Measurements from ENCODE around the gene FCGBP. TPM values are rescaled to one million over a fixed set of nuclear protein-coding genes. Genes with fewer than 3 reads are reported as not detected.
"Not testable (repeated sequence)": the region's sequence is repeated elsewhere in the genome, so short reads cannot be mapped to it uniquely, and the experiment has no call there.

The FCGBP gene
- total RNA-seq, 1 donor from 2014 or later: 95.3 TPM

GRCh38 chr19:39967561-39967960 is 33.1 kb upstream of the FCGBP start:
- ATAC-seq (no peak), DNase-seq (no peak)
- Histone ChIP-seq H3K27me3 (ENCODE audit: low read depth) (no peaks in the 10 kb centered on the region), H3K27ac (no peak overlapping the region), H3K9me3 (no peaks in the 10 kb centered on the region), H3K4me3 (no peak overlapping the region), H3K36me3 (peaks cover 6% of the 10 kb centered on the region), H3K4me1 (peaks cover 20% of the 10 kb centered on the region)
- intact Hi-C loops (cut with DNase I): no loop called here
- TF ChIP-seq CTCF (IDR thresholded peaks at IDR 0.05): no peak

GRCh38 chr19:39966617-39967016 is 32.2 kb upstream of the FCGBP start:
- no peaks in the 10 kb centered on the region for H3K36me3 ChIP-seq
- no peaks in the 10 kb centered on the region for H3K27me3 ChIP-seq (ENCODE audit: low read depth)
- H3K9me3 ChIP-seq: no peaks in the 10 kb centered on the region
- H3K4me1 ChIP-seq: peaks cover 10% of the 10 kb centered on the region
- intact Hi-C loops (cut with DNase I): no loop called here
- H3K27ac ChIP-seq: no peak overlapping the region
- TF ChIP-seq CTCF (IDR thresholded peaks at IDR 0.05): no peak
- no peak for DNase-seq
- no peak overlapping the region for H3K4me3 ChIP-seq
- ATAC-seq: no peak

- no peaks in the 10 kb centered on the region for H3K9me3 ChIP-seq
- no peak for ATAC-seq
- H3K4me1 ChIP-seq: no peaks in the 10 kb centered on the region
- TF ChIP-seq CTCF (IDR thresholded peaks at IDR 0.05): no peak
- H3K36me3 ChIP-seq: no peaks in the 10 kb centered on the region
- H3K27me3 ChIP-seq (ENCODE audit: low read depth): no peaks in the 10 kb centered on the region
- intact Hi-C loops (cut with DNase I): no loop called here
- H3K27ac ChIP-seq: no peak overlapping the region
- DNase-seq: no peak
- no peak overlapping the region for H3K4me3 ChIP-seq
Measured at GRCh38 chr19:39963898-39964297, 29.5 kb upstream of the FCGBP start.

GRCh38 chr19:39959407-39959806 is 25.0 kb upstream of the FCGBP start:
- intact Hi-C loops (cut with DNase I); H3K9me3 ChIP-seq; H3K4me3 ChIP-seq; ATAC-seq; H3K4me1 ChIP-seq; H3K36me3 ChIP-seq; H3K27me3 ChIP-seq (ENCODE audit: low read depth); H3K27ac ChIP-seq; DNase-seq: not testable (repeated sequence)

GRCh38 chr19:39958942-39959341 is 24.5 kb upstream of the FCGBP start:
- H3K4me1 ChIP-seq; H3K27ac ChIP-seq; ATAC-seq; H3K9me3 ChIP-seq; intact Hi-C loops (cut with DNase I); DNase-seq; H3K4me3 ChIP-seq; H3K36me3 ChIP-seq; H3K27me3 ChIP-seq (ENCODE audit: low read depth): not testable (repeated sequence)

- DNase-seq: not testable (repeated sequence)
Measured at GRCh38 chr19:39957886-39958285, 23.5 kb upstream of the FCGBP start.

GRCh38 chr19:39953915-39954314 is 19.5 kb upstream of the FCGBP start:
- H3K36me3 ChIP-seq: no peaks in the 10 kb centered on the region
- ATAC-seq (no peak), DNase-seq (no peak)
- no peaks in the 10 kb centered on the region for H3K9me3 ChIP-seq
- no peak for TF ChIP-seq CTCF (IDR thresholded peaks at IDR 0.05)
- peaks cover 3% of the 10 kb centered on the region for H3K27me3 ChIP-seq (ENCODE audit: low read depth)
- intact Hi-C loops (cut with DNase I): no loop called here
- H3K4me1 ChIP-seq: peaks cover 14% of the 10 kb centered on the region
- H3K27ac ChIP-seq: no peak overlapping the region
- no peak overlapping the region for H3K4me3 ChIP-seq

More at GRCh38 chr19:39957886-39958285, 23.5 kb upstream of the FCGBP start:
- H3K4me3 ChIP-seq; H3K27ac ChIP-seq; H3K9me3 ChIP-seq; H3K27me3 ChIP-seq (ENCODE audit: low read depth); ATAC-seq; intact Hi-C loops (cut with DNase I); H3K36me3 ChIP-seq: not testable (repeated sequence)
- H3K4me1 ChIP-seq: peaks cover 12% of the 10 kb centered on the region
